ENCODE measurements around the gene ZBTB9. TPM values are rescaled to one million over a fixed set of nuclear protein-coding genes. Genes with fewer than 3 reads are reported as not detected.

Gene ZBTB9
- total RNA-seq, 1 experiment from 2014 or later = 16.9 TPM

GRCh38 chr6:33453393-33454008 is 875 bp upstream of the ZBTB9 start:
- Histone ChIP-seq H3K27me3 (replicated peaks; ENCODE audit: insufficient read depth, low read depth, low read length, poor library complexity) (no peaks in the 10 kb centered on the region), H3K4me1 (ENCODE audit: insufficient read depth, low read length, poor library complexity, severe bottlenecking) (peaks cover 17% of the 10 kb centered on the region), H3K27ac (ENCODE audit: low read depth, low read length, poor library complexity, severe bottlenecking) (peak overlapping the region; percentile 53), H3K9me3 (ENCODE audit: low read depth, low read length, poor library complexity, severe bottlenecking) (no peaks in the 10 kb centered on the region), H3K4me3 (ENCODE audit: low read depth, low read length, poor library complexity, severe bottlenecking) (peak overlapping the region; percentile 72), H3K36me3 (ENCODE audit: insufficient read depth, low read length, poor library complexity, severe bottlenecking) (peaks cover 20% of the 10 kb centered on the region)
- intact Hi-C loops (cut with micrococcal nuclease; ENCODE audit: unreplicated experiment) = no loop called here
- CTCF ChIA-PET = interaction anchor here (1.2 kb wide), 1 partner anchor 23 kb away, joined by 3 read pairs; no protein-coding TSS in a partner anchor
- POLR2A ChIA-PET (ENCODE audit: low non-redundant PET) = no interaction called here
- DNase-seq (ENCODE audit: low spot score) = no peak
- TF ChIP-seq CTCF (conservative IDR thresholded peaks at IDR 0.05; ENCODE audit: low read depth, low read length) (no peak), EZH2 (IDR thresholded peaks at IDR 0.05; ENCODE audit: borderline replicate concordance, low read depth, low read length, poor library complexity, severe bottlenecking) (no peak)
- BruUV-seq (replicated peaks) = no TSS peak

GRCh38 chr6:33455051-33455450 is 675 bp downstream of the ZBTB9 start:
- no peak for TF ChIP-seq EZH2 (IDR thresholded peaks at IDR 0.05; ENCODE audit: borderline replicate concordance, low read depth, low read length, poor library complexity, severe bottlenecking)
- TF ChIP-seq CTCF (conservative IDR thresholded peaks at IDR 0.05; ENCODE audit: low read depth, low read length) = no peak
- BruUV-seq (replicated peaks) = no TSS peak
- H3K4me1 ChIP-seq (ENCODE audit: insufficient read depth, low read length, poor library complexity, severe bottlenecking) = peaks cover 17% of the 10 kb centered on the region
- peak overlapping the region; percentile 77 for H3K27ac ChIP-seq (ENCODE audit: low read depth, low read length, poor library complexity, severe bottlenecking)
- POLR2A ChIA-PET (ENCODE audit: low non-redundant PET) = no interaction called here
- H3K9me3 ChIP-seq (ENCODE audit: low read depth, low read length, poor library complexity, severe bottlenecking) = no peaks in the 10 kb centered on the region
- DNase-seq (ENCODE audit: low spot score) = no peak
- H3K4me3 ChIP-seq (ENCODE audit: low read depth, low read length, poor library complexity, severe bottlenecking) = peak overlapping the region; percentile 72
- intact Hi-C loops (cut with micrococcal nuclease; ENCODE audit: unreplicated experiment) = no loop called here
- H3K36me3 ChIP-seq (ENCODE audit: insufficient read depth, low read length, poor library complexity, severe bottlenecking) = peaks cover 14% of the 10 kb centered on the region
- CTCF ChIA-PET = interaction anchor here (1.1 to 1.2 kb wide), 2 partner anchors 23 to 24 kb away, joined by 3 read pairs; no protein-coding TSS in a partner anchor
- H3K27me3 ChIP-seq (replicated peaks; ENCODE audit: insufficient read depth, low read depth, low read length, poor library complexity) = no peaks in the 10 kb centered on the region

GRCh38 chr6:33456156-33456555 is 1.8 kb downstream of the ZBTB9 start:
- ChIA-PET POLR2A (ENCODE audit: low non-redundant PET) (no interaction called here), CTCF (no interaction called here)
- TF ChIP-seq EZH2 (IDR thresholded peaks at IDR 0.05; ENCODE audit: borderline replicate concordance, low read depth, low read length, poor library complexity, severe bottlenecking) = no peak
- TF ChIP-seq CTCF (conservative IDR thresholded peaks at IDR 0.05; ENCODE audit: low read depth, low read length) = no peak
- H3K36me3 ChIP-seq (ENCODE audit: insufficient read depth, low read length, poor library complexity, severe bottlenecking) = peaks cover 14% of the 10 kb centered on the region
- H3K27me3 ChIP-seq (replicated peaks; ENCODE audit: insufficient read depth, low read depth, low read length, poor library complexity) = no peaks in the 10 kb centered on the region
- H3K4me1 ChIP-seq (ENCODE audit: insufficient read depth, low read length, poor library complexity, severe bottlenecking) = peaks cover 17% of the 10 kb centered on the region
- no peak for DNase-seq (ENCODE audit: low spot score)
- H3K4me3 ChIP-seq (ENCODE audit: low read depth, low read length, poor library complexity, severe bottlenecking) = no peak overlapping the region
- BruUV-seq (replicated peaks) = no TSS peak
- H3K27ac ChIP-seq (ENCODE audit: low read depth, low read length, poor library complexity, severe bottlenecking) = no peak overlapping the region
- intact Hi-C loops (cut with micrococcal nuclease; ENCODE audit: unreplicated experiment) = no loop called here
- no peaks in the 10 kb centered on the region for H3K9me3 ChIP-seq (ENCODE audit: low read depth, low read length, poor library complexity, severe bottlenecking)
